ENCODE data around the gene CRYGD.
"Not testable (repeated sequence)": the region's sequence is repeated elsewhere in the genome, so short reads cannot be mapped to it uniquely, and the experiment has no call there.

CRYGD gene

DNA sequence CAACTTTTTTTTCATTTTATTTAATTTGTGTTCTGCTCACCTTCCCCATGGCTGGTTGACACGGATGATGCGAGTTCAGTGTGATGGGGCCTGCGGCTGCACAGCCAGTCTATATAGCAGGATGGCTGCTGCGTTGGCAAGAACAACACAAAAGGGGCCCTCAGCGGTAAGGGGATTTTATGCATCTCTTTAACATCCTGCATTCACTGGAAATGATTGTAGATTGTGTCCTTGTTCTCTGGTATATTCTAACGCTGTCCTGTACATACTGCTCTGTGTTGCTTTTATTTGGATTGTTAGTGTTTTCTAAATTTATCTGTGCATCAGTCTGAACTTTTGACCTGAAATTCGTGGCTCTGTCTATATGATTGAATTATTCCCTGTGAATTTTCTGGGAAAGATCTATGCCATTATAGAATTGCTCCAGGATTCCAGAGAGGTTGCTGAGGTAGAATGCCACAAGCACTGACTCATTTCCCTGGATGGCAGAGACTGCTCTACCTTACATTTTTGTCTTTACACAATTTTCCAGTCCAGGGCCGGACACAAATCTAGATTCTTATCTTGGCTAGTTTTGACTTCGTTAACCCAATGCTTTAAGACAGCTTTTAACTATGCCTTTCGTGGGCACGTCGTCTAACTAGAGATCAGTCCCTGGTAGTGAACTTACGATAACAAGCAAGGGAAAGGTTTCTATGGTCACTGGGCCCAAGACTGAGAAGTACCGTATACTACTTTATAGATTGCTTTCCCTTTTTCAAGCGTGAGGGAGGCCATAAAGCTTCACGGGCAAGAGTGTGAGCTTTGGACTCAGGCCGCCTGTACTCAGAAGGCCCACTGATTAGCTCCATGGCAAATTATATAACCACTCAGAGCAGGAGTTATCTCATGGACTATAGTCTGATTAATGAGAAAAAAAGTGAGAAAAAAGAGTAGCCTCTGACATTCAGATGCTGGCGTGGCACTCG, 5.7 kb upstream of the CRYGD start, which contains the start of gene CRYGC:
TSS of gene CRYGC (minus strand) at position 85 of the 968 bp plus-strand sequence. CDS start at position 49, 36 bp downstream.
- peak; percentile 8 for DNase-seq (ENCODE audit: low read depth)

DNA sequence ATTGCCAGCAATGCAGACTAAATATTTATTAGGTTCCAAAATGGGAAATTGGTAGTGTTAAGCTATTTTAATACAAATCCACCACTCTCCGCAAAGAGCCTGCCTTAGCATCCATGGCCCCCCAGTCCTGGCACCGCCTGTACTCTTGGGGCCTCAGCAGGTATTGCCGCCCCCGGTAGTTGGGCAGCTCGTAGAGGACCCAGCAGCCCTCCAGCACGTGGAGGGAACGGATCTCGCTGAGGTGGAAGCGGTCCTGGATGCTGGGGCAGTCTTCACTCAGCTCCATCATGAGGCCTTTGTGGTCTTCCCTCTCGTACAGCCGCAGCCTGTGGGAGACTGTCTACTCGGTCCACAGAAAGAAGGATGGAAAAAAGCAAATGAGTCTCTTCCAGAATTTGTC, 3.8 kb upstream of the CRYGD start:
- DNase-seq (ENCODE audit: low read depth) = no peak

DNA sequence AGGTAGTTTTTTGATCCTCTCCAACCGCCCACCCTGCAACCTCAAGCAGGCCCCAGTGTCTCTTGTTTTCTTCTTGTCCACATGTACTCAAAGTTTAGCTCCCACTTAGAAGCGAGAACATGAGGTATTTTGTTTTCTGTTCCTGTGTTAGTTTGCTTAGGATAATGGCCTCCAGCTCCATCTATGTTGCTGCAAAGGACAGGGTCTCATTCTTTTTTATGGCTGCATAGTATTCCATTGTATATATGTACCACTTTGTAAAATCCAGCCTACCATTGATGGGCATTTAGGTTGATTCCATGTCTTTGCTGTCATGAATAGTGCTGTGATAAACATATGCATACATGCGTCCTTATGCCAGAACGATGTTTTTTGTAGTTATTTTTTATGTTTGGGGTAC, 2.8 kb upstream of the CRYGD start:
- DNase-seq (ENCODE audit: low read depth) = no peak

DNA sequence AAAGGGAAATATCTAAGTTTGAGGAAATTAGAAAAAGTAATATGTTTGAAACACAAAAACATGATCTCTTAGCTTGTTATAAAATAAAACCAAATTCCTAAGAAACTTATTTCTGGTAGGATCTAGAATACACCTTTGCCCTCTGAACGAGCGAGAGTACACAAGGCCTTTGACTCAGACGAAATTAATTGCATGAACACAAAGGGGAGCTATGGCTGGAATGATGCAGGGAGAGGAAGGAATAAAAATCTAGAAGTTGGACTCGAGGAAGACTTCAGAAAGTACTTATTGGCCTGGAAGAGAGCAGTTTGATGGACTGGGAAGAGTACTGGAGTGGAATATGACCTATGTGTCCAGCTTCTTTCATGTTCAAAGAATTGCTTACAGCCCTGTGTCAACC, 927 bp upstream of the CRYGD start:
- no peak for DNase-seq (ENCODE audit: low read depth)

DNA sequence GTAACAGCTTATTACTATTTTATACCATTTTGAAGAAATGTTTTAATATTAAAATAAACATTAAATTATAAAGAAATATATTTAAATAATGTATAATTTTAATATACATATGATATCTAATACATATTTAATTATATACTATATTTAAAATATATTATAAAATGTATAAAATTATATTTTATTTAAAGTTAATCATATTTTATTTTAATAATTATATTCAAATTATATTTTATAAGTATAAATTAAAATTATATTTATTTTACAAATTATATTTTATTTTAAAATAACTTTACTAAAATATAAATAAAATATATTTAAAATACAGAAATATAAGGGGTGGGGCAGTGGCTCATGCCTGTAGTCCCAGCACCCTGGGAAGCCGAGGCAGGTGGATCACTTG, 2.1 kb downstream of the CRYGD start:
- no peak for DNase-seq (ENCODE audit: low read depth)

DNA sequence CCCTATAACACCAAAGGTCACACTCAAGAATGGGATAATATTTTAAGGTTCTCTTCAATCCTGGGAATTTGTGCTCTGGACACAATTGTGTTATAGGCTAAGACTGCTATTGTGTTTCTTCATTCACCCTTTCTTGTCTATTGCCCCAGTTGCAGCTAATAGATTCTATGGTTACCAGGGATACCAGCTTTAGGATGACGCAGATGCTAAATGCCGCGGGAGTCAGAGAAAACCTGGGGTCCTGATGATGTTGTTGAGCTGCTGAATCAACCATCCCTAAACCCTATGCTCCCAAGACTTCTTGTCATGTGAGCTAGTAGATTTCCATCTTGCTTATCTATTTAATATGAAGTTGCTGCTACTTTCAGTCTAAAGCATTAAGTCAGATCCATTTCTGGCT, 5.4 kb downstream of the CRYGD start:
- no peak for DNase-seq (ENCODE audit: low read depth)

DNA sequence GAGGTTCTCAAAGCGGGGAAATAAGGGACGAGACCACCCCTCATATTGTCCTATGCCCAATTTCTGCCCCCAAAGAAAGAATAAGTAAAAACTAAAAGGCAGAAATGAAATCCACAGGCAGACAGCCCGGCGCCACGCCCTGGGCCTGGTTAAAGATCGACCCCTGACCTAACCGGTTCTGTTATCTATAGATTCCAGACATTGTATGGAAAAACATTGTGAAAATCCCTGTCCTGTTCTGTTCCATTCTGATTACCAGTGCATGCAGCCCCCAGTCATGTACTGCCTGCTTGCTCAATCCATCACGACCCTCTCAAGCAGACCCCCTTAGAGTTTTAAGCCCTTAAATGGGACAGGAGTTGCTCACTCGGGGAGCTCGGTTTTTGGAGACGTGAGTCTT, 6.9 kb downstream of the CRYGD start:
- DNase-seq (ENCODE audit: low read depth) = not testable (repeated sequence)

DNA sequence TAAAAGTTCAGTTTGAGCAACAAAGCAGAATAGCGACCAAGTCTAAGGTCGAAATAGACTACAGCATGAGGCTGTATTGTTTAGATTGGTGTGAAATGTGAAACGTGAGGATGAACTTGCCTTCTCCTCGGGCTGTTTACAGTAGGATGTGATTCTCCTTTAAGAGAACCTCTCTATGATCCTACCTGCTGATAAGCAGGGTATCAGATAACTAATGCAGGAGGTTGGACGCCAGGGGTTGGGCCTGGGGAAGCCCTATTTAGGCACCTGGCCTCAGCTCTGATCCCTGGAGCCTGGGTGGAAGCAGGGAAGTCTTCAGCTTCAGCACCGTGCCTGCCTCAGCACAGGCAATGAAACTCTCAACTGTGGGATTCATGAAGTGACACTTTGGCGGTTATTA, 11.4 kb downstream of the CRYGD start:
- no peak for DNase-seq (ENCODE audit: low read depth)

DNA sequence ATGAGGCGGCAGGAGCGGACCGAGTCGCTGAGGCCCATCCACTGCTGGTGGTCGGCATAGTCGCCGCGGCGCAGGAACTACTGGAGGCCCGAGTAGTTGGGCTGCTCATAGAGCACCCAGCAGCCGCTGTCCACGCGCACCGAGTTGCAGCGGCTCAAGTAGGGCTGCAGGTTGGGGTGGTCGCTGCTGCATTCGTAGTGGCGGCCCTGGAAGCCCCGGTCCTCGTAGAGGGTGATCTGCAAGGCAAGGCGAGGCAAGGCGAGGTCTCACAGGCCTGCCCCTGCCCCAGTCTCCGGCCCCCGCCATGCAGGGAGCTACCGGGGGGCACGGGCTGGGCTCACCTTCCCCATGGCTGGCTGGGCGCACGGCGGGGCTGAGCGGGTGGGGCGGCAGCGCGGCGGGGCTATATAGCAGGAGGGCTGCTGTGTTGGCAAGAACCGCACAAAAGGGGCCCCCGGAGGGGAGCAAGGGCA, 12.0 kb downstream of the CRYGD start:
- not testable (repeated sequence) for DNase-seq (ENCODE audit: low read depth)

DNA sequence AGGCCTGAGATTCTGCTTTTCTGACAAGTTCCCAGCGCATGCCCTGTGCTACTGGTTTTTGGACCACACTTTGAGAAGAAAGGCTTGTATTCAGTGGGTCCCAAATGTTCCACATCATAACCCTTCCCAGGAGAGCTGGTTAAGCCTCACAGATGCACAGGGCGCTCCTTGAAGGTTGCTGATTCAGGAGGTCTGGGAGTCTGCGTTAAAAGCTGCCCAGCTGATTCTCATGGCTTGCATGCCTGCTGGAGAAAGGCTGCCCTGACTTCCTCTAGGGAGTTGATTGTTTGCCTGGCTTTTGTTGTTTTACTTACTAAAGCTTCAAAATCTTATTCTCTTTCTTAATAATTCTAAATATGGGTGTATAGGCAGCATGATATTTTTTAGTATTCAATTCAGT, 20.7 kb downstream of the CRYGD start:
- no peak for DNase-seq (ENCODE audit: low read depth)

DNA sequence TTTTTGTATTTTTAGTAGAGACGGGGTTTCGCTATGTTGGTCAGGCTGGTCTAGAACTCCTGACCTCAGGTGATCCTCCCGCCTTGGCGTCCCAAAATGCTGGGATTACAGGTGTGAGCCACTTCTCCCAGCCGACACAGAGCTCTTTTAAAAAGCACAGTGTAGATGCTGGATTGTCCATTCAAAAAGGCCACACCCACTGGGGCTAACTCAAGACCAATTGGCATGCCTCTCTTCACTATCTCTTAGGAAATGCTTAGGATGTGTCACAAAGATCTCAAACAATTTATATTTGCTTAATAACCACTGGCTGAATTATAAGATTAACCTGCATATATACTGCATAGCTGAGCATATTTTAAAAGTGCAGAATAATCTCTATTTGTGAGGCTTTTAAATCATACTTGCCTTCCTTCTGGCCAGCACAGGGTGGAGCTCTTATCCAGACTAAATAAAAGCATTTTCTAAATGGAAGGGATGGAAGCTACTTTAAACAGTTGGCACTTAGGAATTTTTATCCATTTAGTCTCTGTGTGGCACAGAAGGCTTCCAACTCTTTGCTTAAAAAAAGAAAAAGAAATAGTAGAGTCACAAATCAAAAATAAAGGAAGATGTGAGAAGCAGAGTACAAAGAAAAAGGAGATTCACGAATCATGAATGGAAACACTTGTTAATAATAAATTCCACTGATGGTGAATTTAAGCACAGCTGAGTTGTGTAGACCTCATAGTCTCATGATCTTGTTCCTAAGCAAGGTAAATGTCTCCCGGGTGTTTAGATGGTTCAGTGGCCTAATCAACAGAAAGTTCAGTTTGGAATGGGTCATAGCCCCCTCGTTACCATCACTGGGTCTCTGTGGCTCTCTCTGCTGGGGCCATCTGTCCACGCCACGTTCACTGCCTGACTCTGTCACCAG, 22.4 kb downstream of the CRYGD start:
- no peak for DNase-seq (ENCODE audit: low read depth)

DNA sequence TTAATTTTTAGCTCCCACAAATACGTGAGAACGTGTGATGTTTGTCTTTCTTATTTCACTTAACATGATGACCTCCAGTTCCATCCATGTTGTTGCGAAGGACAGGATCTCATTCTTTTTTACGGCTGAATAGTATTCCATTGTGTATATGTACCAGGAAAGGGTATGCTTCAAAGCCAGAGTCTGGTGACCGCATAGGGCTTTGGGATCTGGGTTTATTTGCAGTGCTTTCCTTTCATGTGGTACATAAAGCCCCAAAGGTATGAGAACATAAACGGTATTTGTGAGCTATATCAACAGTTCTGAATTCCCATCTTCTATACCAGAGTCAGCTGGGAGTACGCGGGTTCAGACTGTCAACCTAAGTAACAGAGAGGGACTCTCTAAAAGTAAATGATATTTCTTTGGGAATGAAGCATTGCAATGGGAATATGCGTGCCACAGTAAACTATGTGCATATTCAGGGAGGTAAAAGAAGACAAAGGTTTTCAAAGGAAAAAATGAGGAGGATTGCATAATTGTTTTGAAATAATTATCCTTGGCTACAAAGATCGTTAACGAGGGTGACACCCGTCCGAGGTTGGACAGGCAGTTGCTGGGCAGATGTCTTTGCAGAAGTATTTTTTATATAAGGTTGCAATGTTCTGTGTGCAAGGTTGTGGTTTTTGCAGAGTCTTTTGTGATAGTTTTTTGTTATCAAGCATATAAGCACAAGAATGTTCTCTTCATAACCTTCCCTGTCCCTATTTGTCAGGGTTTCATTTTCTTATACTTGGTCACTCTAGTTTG, 24.4 kb downstream of the CRYGD start:
- DNase-seq (ENCODE audit: low read depth) = no peak

DNA sequence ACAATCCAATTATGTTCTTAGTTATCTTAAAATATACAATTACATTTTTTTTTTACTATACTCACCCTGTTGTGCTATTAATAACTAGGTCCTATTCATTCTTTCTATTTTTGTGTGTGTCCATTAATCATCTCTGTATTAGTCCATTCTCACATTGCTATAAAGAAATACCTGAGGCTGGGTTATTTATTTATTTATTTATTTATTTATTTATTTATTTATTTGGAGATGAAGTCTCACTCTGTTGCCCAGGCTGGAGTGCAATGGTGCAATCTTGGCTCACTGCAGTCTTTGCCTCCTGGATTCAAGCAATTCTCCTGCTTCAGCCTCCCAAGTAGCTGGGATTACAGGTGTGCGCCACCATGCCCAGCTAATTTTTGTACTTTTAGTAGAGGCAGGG, 25.6 kb downstream of the CRYGD start:
- DNase-seq (ENCODE audit: low read depth) = not testable (repeated sequence)

DNA sequence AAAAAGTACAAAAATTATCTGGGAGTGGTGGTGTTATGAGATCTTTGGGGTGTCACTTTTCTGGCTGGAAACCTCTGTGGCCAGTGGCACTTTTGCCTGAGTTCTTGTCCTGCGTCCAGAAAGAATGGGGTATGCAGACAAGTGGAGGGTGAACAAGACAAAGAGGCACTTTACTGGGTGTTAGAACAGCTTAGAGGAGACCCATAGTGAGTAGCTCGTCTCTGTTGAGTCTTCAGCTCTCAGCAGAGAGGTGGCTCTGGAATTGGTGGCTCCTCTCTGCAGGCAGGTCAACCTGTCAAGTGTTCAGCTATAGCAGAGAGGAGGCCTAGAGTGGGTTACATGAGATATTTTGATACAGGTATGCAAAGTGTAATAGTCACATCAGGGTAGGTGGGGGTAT, 26.1 kb downstream of the CRYGD start:
- DNase-seq (ENCODE audit: low read depth) = no peak

DNA sequence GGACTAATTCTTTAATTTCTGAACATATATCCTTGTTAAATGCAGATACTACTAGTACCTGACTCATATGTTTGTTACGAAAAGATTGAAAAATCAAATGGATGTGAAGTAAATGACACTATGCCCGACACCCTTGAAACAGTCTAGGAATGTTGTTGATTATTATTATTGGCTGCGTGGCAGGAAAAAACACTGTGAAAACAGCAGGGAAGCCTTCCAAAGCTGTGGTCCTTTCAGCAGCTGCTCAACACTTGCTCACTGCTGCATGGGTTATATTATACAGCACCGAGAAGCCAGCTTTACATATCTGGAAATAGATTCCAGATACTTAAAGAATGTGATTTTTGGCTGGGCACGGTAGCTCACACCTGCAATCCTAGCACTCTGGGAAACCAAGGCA, 26.5 kb downstream of the CRYGD start:
- no peak for DNase-seq (ENCODE audit: low read depth)

DNA sequence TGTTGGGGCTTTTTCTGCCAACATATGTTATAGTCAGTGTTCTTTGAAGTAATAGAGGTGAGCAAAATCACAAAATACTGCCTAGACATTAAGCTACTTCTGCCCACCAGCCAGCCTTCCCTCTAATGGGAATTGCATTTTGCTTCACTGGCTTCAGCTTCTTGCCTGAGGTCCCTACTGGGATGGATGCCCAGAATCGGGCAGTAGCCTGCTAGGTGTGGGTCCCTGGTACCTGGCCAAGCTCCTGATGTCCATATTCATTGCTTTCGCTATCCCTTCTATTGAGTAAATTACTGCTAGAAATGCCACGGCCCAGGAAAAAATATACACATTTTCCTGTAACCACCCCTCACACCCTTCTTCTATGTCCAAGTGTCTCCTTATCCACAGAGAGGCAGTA, 27.0 kb downstream of the CRYGD start:
- no peak for DNase-seq (ENCODE audit: low read depth)

DNA sequence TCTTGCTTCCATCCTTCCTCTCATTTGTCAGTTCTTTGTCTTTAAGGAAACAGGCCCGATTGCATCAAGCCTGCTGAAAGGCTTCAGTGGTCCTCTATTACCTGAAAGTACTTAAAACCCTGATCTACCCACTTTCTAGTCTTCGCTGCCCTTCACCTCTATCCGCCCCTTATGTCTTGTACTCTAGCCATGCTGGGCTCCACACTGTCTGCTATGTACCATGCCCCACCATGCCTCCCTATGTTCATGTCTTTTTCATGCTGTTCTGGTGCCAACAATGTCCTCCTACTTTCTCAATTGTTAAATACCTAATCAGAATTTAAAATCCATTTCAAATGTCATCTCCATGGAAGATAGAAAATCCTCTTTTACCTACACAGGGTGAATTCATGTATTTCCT, 28.2 kb downstream of the CRYGD start:
- no peak for DNase-seq (ENCODE audit: low read depth)

DNA sequence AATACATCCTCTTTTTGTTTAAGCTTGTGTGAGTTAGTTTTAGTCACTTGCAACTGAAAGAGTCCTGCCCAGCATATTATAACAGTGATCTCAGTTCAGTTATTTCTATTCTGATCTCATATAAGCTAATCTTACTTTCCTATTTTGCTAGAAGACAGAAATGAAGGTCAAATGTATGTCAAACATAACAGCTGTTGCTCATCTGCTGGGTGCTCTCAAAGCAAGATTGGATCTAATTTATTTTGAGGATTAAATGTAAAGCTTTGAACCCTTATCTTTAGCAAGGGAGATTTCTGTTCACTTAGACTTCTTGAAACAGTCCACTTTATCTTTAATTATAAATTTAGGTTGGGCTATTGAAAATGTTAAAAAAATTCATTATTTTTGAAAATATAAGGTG, 31.2 kb downstream of the CRYGD start:
- DNase-seq (ENCODE audit: low read depth) = no peak

DNA sequence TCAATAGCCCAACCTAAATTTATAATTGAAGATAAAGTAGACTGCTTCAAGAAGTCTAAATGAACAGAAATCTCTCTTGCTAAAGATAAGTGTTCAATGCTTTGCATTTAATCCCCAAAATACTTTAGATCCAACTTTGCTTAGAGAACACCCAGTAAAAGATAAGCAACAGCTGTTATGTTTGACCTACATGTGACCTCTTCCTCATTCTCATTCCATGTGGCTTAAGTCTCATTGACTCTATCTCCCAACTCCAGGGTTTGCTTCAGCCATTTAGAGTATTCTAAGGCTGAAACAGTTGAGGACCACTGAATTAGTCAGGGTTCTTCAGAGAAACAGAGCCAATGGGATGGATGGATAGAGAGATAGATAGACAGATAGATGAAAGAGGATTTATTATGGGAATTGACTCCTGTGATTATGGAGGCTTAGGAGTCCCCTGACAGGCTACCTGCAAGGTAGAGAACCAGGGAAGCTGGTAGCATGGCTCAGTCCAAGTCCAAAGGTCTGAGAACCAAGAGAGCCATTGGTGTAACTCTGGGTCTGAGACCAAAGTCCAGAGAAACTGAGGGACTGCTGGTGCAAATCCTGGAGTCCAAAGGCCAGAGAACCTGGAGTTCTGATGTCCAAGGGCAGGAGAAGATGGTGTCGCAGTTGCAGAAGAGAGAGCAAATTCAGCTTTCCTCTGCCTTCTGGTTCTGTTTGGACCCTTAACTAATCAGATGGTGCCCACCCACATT, 32.1 kb downstream of the CRYGD start:
- DNase-seq (ENCODE audit: low read depth) = no peak

DNA sequence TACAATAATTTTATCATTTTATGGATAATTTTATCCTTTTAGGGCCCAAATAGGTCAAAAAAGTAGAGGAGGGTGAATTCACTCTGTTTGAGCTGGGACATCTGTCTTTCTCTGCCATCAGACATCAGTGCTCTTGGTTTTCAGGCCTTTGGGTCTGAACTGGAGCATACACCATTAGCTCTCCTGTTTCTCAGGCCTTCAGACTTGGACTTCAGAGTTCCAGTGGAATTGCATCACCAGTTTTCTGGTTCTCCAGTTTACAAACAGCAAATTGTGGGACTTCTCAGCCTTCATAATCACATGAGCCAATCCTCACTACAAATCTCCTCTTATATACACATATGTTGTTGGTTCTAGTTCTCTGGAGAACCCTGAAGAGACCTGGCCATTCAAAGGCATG, 33.9 kb downstream of the CRYGD start:
- no peak for DNase-seq (ENCODE audit: low read depth)

DNA sequence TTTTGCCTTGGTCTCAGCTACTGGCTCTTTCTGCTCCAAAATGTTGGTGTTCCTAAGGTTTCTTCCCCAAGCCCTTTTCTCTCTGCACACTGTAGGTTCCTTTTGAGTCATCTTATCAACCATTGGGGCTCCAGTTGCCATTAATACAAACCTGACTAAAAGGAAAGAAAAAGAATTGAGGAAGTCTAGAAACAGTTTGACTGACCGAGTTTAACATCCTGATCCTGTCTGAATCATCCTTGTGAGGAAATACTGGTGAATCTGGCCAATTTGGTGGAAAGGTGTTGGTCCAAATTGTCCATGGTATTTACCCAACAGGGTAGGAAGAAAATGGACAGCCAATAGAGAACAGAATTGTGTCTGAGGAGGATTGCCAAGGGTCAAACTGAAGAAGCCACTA, 38.3 kb downstream of the CRYGD start:
- no peak for DNase-seq (ENCODE audit: low read depth)

Measured in HS-5 (cell line).